ENCODE measurements around the gene KISS1R. TPM values are rescaled to one million over a fixed set of nuclear protein-coding genes. Genes with fewer than 3 reads are reported as not detected.

The KISS1R gene
- polyA plus RNA-seq, 4 donors = 0.25 to 0.55 TPM; not detected in 2

GRCh38 chr19:900302-901111 lies 16.6 kb upstream of the KISS1R start:
- no peak for FAIRE-seq

GRCh38 chr19:901216-902092 lies 15.7 kb upstream of the KISS1R start:
- DNase-seq = no peak
- peaks cover 5 to 74% (median 9%) of the 10 kb centered on the region in 3 donors for H3K36me3 ChIP-seq (ENCODE audit: control insufficient read depth in 3 of 3, insufficient read depth in 2 of 3, low read depth in 1 of 3, low read length in 3 of 3)
- no peak for FAIRE-seq
- no peaks in the 10 kb centered on the region for H3K27me3 ChIP-seq (ENCODE audit: control insufficient read depth in 3 of 3, insufficient read depth in 3 of 3, low read length in 3 of 3)
- H3K4me1 ChIP-seq (ENCODE audit: control insufficient read depth in 3 of 3, insufficient read depth in 2 of 3, low read depth in 1 of 3, low read length in 2 of 3) = no peaks in the 10 kb centered on the region
- WGBS, 3 donors = 90 to 97% (median 93%) methylated on average over 23 to 27 of the region's 27 CpGs
- H3K4me3 ChIP-seq (ENCODE audit: low read depth in 1 of 3, low read length in 3 of 3) = no peak overlapping the region
- H3K9me3 ChIP-seq (ENCODE audit: control insufficient read depth in 2 of 2, insufficient read depth in 1 of 2, low read depth in 1 of 2, low read length in 1 of 2) = no peaks in the 10 kb centered on the region
- no peak overlapping the region for H3K27ac ChIP-seq (ENCODE audit: low read depth in 1 of 3, low read length in 2 of 3)

More at GRCh38 chr19:900302-901111, 16.6 kb upstream of the KISS1R start:
- H3K4me1 ChIP-seq (ENCODE audit: control insufficient read depth in 3 of 3, insufficient read depth in 2 of 3, low read depth in 1 of 3, low read length in 2 of 3) = no peaks in the 10 kb centered on the region
- H3K4me3 ChIP-seq (ENCODE audit: low read depth in 1 of 3, low read length in 3 of 3) = no peak overlapping the region
- H3K27me3 ChIP-seq (ENCODE audit: control insufficient read depth in 3 of 3, insufficient read depth in 3 of 3, low read length in 3 of 3) = no peaks in the 10 kb centered on the region
- no peaks in the 10 kb centered on the region for H3K9me3 ChIP-seq (ENCODE audit: control insufficient read depth in 2 of 2, insufficient read depth in 1 of 2, low read depth in 1 of 2, low read length in 1 of 2)
- peaks cover 5 to 75% (median 9%) of the 10 kb centered on the region in 3 donors for H3K36me3 ChIP-seq (ENCODE audit: control insufficient read depth in 3 of 3, insufficient read depth in 2 of 3, low read depth in 1 of 3, low read length in 3 of 3)
- no peak overlapping the region for H3K27ac ChIP-seq (ENCODE audit: low read depth in 1 of 3, low read length in 2 of 3)
- 76 to 81% (median 78%) methylated on average over 27 to 30 of the region's 30 CpGs for WGBS, 3 donors
- DNase-seq = peak in 1 of 2 donors; percentile 25

- Histone ChIP-seq H3K27ac (ENCODE audit: low read depth in 1 of 3, low read length in 2 of 3) (no peak overlapping the region), H3K9me3 (ENCODE audit: control insufficient read depth in 2 of 2, insufficient read depth in 1 of 2, low read depth in 1 of 2, low read length in 1 of 2) (no peaks in the 10 kb centered on the region), H3K36me3 (ENCODE audit: control insufficient read depth in 3 of 3, insufficient read depth in 2 of 3, low read depth in 1 of 3, low read length in 3 of 3) (peaks cover 5 to 71% (median 9%) of the 10 kb centered on the region in 3 donors), H3K27me3 (ENCODE audit: control insufficient read depth in 3 of 3, insufficient read depth in 3 of 3, low read length in 3 of 3) (no peaks in the 10 kb centered on the region), H3K4me1 (ENCODE audit: control insufficient read depth in 3 of 3, insufficient read depth in 2 of 3, low read depth in 1 of 3, low read length in 2 of 3) (no peaks in the 10 kb centered on the region), H3K4me3 (ENCODE audit: low read depth in 1 of 3, low read length in 3 of 3) (no peak overlapping the region)
- DNase-seq (no peak), FAIRE-seq (no peak)
- 86 to 91% (median 86%) methylated on average over 7 of the region's 7 CpGs for WGBS, 3 donors
Observed at GRCh38 chr19:902093-902370, 15.1 kb upstream of the KISS1R start.

- Histone ChIP-seq H3K27ac (ENCODE audit: low read depth in 1 of 3, low read length in 2 of 3) (no peak overlapping the region), H3K27me3 (ENCODE audit: control insufficient read depth in 3 of 3, insufficient read depth in 3 of 3, low read length in 3 of 3) (no peaks in the 10 kb centered on the region), H3K4me3 (ENCODE audit: low read depth in 1 of 3, low read length in 3 of 3) (no peak overlapping the region), H3K9me3 (ENCODE audit: control insufficient read depth in 2 of 2, insufficient read depth in 1 of 2, low read depth in 1 of 2, low read length in 1 of 2) (no peaks in the 10 kb centered on the region), H3K4me1 (ENCODE audit: control insufficient read depth in 3 of 3, insufficient read depth in 2 of 3, low read depth in 1 of 3, low read length in 2 of 3) (no peaks in the 10 kb centered on the region), H3K36me3 (ENCODE audit: control insufficient read depth in 3 of 3, insufficient read depth in 2 of 3, low read depth in 1 of 3, low read length in 3 of 3) (peaks cover 5 to 71% (median 9%) of the 10 kb centered on the region in 3 donors)
- no peak for DNase-seq
- 91 to 92% (median 92%) methylated on average over 14 of the region's 14 CpGs for WGBS, 3 donors
- no peak for FAIRE-seq
Observed at GRCh38 chr19:902446-903226, 14.5 kb upstream of the KISS1R start.

GRCh38 chr19:903266-903797 lies 13.8 kb upstream of the KISS1R start:
- Histone ChIP-seq H3K9me3 (ENCODE audit: control insufficient read depth in 2 of 2, insufficient read depth in 1 of 2, low read depth in 1 of 2, low read length in 1 of 2) (no peaks in the 10 kb centered on the region), H3K27me3 (ENCODE audit: control insufficient read depth in 3 of 3, insufficient read depth in 3 of 3, low read length in 3 of 3) (no peaks in the 10 kb centered on the region), H3K36me3 (ENCODE audit: control insufficient read depth in 3 of 3, insufficient read depth in 2 of 3, low read depth in 1 of 3, low read length in 3 of 3) (peaks cover 5 to 69% (median 9%) of the 10 kb centered on the region in 3 donors), H3K4me1 (ENCODE audit: control insufficient read depth in 3 of 3, insufficient read depth in 2 of 3, low read depth in 1 of 3, low read length in 2 of 3) (no peaks in the 10 kb centered on the region), H3K4me3 (ENCODE audit: low read depth in 1 of 3, low read length in 3 of 3) (no peak overlapping the region), H3K27ac (ENCODE audit: low read depth in 1 of 3, low read length in 2 of 3) (no peak overlapping the region)
- FAIRE-seq (no peak), DNase-seq (no peak)
- 68 to 82% (median 80%) methylated on average over 18 to 32 of the region's 32 CpGs for WGBS, 3 donors

- peaks cover 0 to 10% (median 0%) of the 10 kb centered on the region in 3 donors for H3K4me1 ChIP-seq (ENCODE audit: control insufficient read depth in 3 of 3, insufficient read depth in 2 of 3, low read depth in 1 of 3, low read length in 2 of 3)
- H3K27me3 ChIP-seq (ENCODE audit: control insufficient read depth in 3 of 3, insufficient read depth in 3 of 3, low read length in 3 of 3) = no peaks in the 10 kb centered on the region
- H3K9me3 ChIP-seq (ENCODE audit: control insufficient read depth in 2 of 2, insufficient read depth in 1 of 2, low read depth in 1 of 2, low read length in 1 of 2) = no peaks in the 10 kb centered on the region
- peaks cover under 1 to 57% (median 6%) of the 10 kb centered on the region in 3 donors for H3K36me3 ChIP-seq (ENCODE audit: control insufficient read depth in 3 of 3, insufficient read depth in 2 of 3, low read depth in 1 of 3, low read length in 3 of 3)
- FAIRE-seq = no peak
- DNase-seq = no peak
- WGBS, 3 donors = 90 to 93% (median 91%) methylated on average over 8 of the region's 8 CpGs
- no peak overlapping the region for H3K27ac ChIP-seq (ENCODE audit: low read depth in 1 of 3, low read length in 2 of 3)
- H3K4me3 ChIP-seq (ENCODE audit: low read depth in 1 of 3, low read length in 3 of 3) = no peak overlapping the region
Observed at GRCh38 chr19:904545-904944, 12.6 kb upstream of the KISS1R start.

GRCh38 chr19:906480-906879 lies 10.7 kb upstream of the KISS1R start:
- FAIRE-seq (no peak), DNase-seq (no peak)
- Histone ChIP-seq H3K27ac (ENCODE audit: low read depth in 1 of 3, low read length in 2 of 3) (no peak overlapping the region), H3K36me3 (ENCODE audit: control insufficient read depth in 3 of 3, insufficient read depth in 2 of 3, low read depth in 1 of 3, low read length in 3 of 3) (peaks cover 0 to 41% (median 6%) of the 10 kb centered on the region in 3 donors), H3K4me1 (ENCODE audit: control insufficient read depth in 3 of 3, insufficient read depth in 2 of 3, low read depth in 1 of 3, low read length in 2 of 3) (peaks cover 0 to 14% (median 3%) of the 10 kb centered on the region in 3 donors), H3K27me3 (ENCODE audit: control insufficient read depth in 3 of 3, insufficient read depth in 3 of 3, low read length in 3 of 3) (no peaks in the 10 kb centered on the region), H3K4me3 (ENCODE audit: low read depth in 1 of 3, low read length in 3 of 3) (no peak overlapping the region), H3K9me3 (ENCODE audit: control insufficient read depth in 2 of 2, insufficient read depth in 1 of 2, low read depth in 1 of 2, low read length in 1 of 2) (no peaks in the 10 kb centered on the region)
- 89 to 93% (median 93%) methylated on average over 7 of the region's 7 CpGs for WGBS, 3 donors
